Progenitor cell of endocrine pancreas (in vitro differentiated cells): ENCODE results near the gene PNMA6A. TPM values are rescaled to one million over a fixed set of nuclear protein-coding genes. Genes with fewer than 3 reads are reported as not detected.
A peak's percentile ranks its signal among the peaks of the same experiment; 100 is the strongest.
"Not testable (repeated sequence)": the region's sequence is repeated elsewhere in the genome, so short reads cannot be mapped to it uniquely, and the experiment has no call there.

Experiments
- DNase-seq: peaks from one replicate; pipeline ENCODE4 v3.0.0; 2021; ENCODE audit warnings: low spot score; ENCODE audit not compliant: unreplicated experiment
- H3K27ac Mint-ChIP-seq: 2 replicates; pipeline ENCODE4 v1.8.0; 2021; ENCODE audit warnings: mild to moderate bottlenecking, moderate library complexity, mixed read lengths
- H3K27me3 Mint-ChIP-seq: 2 replicates; pipeline ENCODE4 v1.8.0; 2021; ENCODE audit warnings: mixed read lengths
- H3K36me3 Mint-ChIP-seq: 2 replicates; pipeline ENCODE4 v1.8.0; 2022; ENCODE audit warnings: mixed read lengths; ENCODE audit not compliant: insufficient read depth
- H3K4me1 Mint-ChIP-seq: 2 replicates; pipeline ENCODE4 v1.8.0; 2021; ENCODE audit warnings: low read depth, mixed read lengths
- H3K4me3 Mint-ChIP-seq: 2 replicates; pipeline ENCODE4 v1.8.0; 2021; ENCODE audit warnings: low read depth, mild to moderate bottlenecking, moderate library complexity, mixed read lengths
- H3K9me3 Mint-ChIP-seq: 2 replicates; pipeline ENCODE4 v1.8.0; 2021; ENCODE audit warnings: low read depth, mixed read lengths
- total RNA-seq: library from RNA; stranded (reverse); gene quantifications from 2 replicates; pipeline ENCODE4 v1.2.1, GENCODE V29; 2021
- TF ChIP-seq, protein P1 (sequence below): fragments of 200-600 bp; sonication (generic); IDR thresholded peaks from one replicate; pipeline ENCODE4 v1.5.0; 2021; ENCODE audit warnings: antibody characterized with exemption, mild to moderate bottlenecking; ENCODE audit not compliant: unreplicated experiment

Gene PNMA6A
- total RNA-seq, 1 donor from 2014 or later: 6.9 TPM

DNA sequence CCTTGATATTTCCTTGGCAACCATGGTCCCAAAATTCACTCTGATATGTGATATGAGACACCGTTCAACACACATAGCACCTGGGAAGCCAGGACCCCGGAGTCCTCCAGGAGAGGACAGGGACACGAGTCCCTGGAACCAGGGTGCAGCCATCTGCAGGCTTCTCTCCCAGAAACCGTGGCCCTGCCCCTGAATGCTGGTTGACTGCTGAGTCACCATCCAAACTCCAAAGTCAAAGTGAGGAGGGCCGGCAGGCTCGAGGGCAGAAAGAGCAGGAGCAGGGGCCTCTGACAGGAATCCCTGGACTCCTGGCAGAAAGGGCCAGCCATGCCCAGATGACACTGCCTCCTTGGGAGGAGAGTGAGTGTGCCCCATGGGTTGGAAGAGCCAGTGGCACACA is 6.9 kb upstream of the PNMA6A start:
- H3K4me3 Mint-ChIP-seq: no peak overlapping the region
- H3K27ac Mint-ChIP-seq: no peak overlapping the region
- H3K9me3 Mint-ChIP-seq: peaks cover 8% of the 10 kb centered on the region
- no peaks in the 10 kb centered on the region for H3K36me3 Mint-ChIP-seq
- TF ChIP-seq, protein P1, sequence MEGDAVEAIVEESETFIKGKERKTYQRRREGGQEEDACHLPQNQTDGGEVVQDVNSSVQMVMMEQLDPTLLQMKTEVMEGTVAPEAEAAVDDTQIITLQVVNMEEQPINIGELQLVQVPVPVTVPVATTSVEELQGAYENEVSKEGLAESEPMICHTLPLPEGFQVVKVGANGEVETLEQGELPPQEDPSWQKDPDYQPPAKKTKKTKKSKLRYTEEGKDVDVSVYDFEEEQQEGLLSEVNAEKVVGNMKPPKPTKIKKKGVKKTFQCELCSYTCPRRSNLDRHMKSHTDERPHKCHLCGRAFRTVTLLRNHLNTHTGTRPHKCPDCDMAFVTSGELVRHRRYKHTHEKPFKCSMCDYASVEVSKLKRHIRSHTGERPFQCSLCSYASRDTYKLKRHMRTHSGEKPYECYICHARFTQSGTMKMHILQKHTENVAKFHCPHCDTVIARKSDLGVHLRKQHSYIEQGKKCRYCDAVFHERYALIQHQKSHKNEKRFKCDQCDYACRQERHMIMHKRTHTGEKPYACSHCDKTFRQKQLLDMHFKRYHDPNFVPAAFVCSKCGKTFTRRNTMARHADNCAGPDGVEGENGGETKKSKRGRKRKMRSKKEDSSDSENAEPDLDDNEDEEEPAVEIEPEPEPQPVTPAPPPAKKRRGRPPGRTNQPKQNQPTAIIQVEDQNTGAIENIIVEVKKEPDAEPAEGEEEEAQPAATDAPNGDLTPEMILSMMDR: no peak
- no peak for DNase-seq
- peaks cover 6% of the 10 kb centered on the region for H3K4me1 Mint-ChIP-seq
- no peaks in the 10 kb centered on the region for H3K27me3 Mint-ChIP-seq

DNA sequence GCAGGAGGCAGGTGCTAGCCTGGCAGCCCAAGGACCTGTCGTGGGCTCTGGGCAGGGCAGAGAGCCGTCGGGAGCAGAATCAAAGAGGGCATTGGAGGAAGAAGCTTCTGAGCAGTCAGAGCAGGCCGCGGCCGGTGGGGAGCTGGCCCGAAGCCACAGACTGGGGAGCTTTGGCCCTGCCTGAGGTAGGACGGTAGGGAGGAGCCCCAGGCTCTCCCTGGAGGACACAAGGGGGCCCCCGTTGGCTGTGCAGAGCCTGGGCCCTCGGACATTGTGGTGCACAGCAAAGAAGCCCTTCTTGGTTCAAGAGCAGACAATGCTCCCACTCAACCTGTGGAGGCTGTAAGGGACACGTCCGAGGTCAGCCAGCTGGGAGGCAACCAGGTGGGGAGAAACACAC is 5.9 kb upstream of the PNMA6A start:
- not testable (repeated sequence) for H3K4me1 Mint-ChIP-seq, H3K9me3 Mint-ChIP-seq, H3K27me3 Mint-ChIP-seq, H3K36me3 Mint-ChIP-seq, DNase-seq, H3K4me3 Mint-ChIP-seq, H3K27ac Mint-ChIP-seq

DNA sequence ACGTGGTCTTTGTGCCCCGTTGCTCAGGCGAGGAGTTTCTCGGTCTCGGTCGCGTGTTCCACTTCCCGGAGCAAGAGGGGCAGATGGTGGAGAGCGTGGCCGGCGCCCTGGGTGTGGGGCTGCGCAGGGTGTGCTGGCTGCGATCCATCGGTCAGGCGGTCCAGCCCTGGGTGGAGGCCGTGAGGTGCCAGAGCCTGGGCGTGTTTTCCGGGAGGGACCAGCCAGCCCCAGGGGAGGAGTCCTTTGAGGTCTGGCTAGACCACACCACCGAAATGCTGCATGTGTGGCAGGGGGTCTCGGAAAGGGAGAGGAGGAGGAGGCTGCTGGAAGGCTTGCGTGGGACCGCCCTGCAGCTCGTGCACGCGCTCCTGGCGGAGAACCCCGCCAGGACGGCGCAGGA is 1.1 kb downstream of the PNMA6A start:
- H3K36me3 Mint-ChIP-seq, H3K4me1 Mint-ChIP-seq, H3K4me3 Mint-ChIP-seq, H3K27me3 Mint-ChIP-seq, DNase-seq, H3K27ac Mint-ChIP-seq, H3K9me3 Mint-ChIP-seq: not testable (repeated sequence)

DNA sequence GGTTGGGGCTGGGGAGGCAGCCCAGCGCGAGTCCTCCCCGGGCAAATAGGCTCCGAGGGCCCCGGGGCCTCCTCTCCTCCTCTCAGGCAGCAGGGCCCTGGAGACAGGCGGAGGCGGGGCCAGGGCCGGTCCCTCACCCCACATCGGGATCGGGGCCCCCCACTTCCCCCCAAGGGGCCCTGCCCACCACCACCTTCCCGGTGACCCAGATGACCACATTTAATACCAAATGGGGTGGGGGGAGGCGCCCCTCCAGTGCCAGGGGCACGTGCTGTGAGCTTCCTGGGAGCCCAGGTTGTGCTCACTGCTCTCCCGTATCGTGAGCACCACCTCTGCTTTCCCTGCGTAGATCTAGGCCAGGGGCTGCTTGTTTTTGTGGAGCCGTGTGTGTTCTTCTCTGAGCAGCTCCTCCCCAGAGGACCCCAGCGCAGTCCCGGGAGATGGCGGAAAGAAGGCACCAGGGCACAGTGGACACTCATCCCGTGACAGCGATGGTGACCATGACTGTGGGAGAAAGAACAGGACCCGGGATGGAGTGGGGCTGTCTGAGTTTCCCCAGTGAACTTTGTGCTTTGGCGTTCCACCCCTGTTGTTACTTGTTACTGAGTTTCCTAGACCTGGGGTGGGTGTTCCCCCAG is 2.1 kb downstream of the PNMA6A start:
- Mint-ChIP-seq H3K36me3 (no peaks in the 10 kb centered on the region), H3K27ac (no peak overlapping the region), H3K4me3 (no peak overlapping the region), H3K9me3 (no peaks in the 10 kb centered on the region), H3K27me3 (no peaks in the 10 kb centered on the region), H3K4me1 (no peaks in the 10 kb centered on the region)
- DNase-seq: no peak
- TF ChIP-seq, protein P1: no peak

DNA sequence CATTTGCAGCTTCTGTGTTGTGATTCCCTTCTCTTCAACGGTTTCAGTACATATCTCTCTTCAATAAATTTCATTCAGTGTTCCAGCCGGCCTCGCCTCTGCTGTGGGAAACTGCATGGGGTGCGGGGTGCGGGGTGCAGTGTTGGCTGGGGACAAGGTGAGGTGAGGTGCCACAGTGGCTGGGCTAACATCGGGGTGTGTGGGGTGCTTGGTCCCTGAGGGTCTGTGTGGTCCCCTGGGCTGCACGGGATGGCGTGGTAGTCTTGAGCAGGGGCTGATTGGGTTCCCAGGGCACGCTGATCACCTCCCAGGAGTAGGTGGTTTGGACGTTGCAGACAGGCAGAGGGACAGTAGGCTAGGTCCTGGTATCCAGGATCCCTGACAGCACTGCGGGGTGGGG is 2.7 kb downstream of the PNMA6A start:
- TF ChIP-seq, protein P1: no peak
- Mint-ChIP-seq H3K36me3 (no peaks in the 10 kb centered on the region), H3K9me3 (no peaks in the 10 kb centered on the region), H3K4me3 (no peak overlapping the region), H3K27ac (peak overlapping the region; percentile 38), H3K4me1 (no peaks in the 10 kb centered on the region), H3K27me3 (no peaks in the 10 kb centered on the region)
- DNase-seq: no peak

DNA sequence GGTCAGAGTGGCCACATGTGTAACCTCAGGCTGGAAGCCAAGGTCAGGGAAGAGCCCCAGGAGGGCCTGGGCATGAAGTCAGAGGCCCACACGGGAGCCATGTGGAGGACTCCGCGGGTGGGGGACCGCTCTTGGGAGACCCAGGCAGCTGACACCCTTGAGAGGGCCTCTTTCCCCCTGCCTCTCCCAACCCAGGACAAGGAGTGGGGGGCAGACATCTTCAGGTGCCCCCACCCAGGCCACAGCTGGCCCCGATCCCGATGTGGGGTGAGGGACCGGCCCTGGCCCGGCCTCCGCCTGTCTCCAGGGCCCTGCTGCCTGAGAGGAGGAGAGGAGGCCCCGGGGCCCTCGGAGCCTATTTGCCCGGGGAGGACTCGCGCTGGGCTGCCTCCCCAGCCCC is 3.1 kb downstream of the PNMA6A start:
- DNase-seq: no peak
- no peak overlapping the region for H3K4me3 Mint-ChIP-seq
- H3K27me3 Mint-ChIP-seq: no peaks in the 10 kb centered on the region
- no peaks in the 10 kb centered on the region for H3K9me3 Mint-ChIP-seq
- TF ChIP-seq, protein P1: no peak
- no peaks in the 10 kb centered on the region for H3K36me3 Mint-ChIP-seq
- H3K4me1 Mint-ChIP-seq: no peaks in the 10 kb centered on the region
- no peak overlapping the region for H3K27ac Mint-ChIP-seq

DNA sequence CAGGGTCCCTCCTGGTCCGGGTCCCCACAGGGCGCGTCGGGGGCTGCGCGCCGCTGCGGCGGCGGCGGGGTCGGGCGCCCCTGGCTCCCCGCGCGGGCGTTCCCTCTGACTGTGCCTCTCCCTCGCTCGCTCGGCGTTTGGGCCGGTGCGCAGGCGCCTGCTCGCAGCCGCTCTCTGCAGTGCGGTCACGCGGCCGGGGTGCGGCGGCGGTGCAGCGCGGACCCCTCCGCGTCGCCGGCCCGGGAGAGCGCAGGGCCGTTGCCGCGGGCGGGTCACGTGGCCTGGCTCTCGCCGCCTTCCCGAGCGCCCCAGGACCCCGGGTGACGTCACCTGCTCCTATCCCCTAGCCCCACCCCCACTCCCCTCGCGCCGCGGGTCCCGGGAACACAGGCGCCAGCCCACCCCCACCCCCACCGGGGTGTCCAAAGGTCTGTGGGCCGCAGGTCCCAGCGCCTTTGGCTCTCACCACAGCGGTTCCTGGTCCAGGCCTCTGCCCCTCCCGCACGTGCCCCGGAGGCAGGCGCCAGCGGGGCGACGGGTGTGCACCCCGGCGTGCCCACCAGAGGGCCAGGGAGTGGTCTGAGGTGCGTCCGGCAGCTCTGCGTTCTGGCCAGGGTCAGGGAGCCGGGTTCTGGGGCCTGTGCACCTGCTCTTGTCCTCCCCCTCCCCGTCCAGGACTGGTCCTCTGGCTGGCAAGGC is 5.3 kb downstream of the PNMA6A start:
- not testable (repeated sequence) for H3K27me3 Mint-ChIP-seq, H3K9me3 Mint-ChIP-seq, H3K36me3 Mint-ChIP-seq, H3K27ac Mint-ChIP-seq, H3K4me3 Mint-ChIP-seq, DNase-seq, H3K4me1 Mint-ChIP-seq

DNA sequence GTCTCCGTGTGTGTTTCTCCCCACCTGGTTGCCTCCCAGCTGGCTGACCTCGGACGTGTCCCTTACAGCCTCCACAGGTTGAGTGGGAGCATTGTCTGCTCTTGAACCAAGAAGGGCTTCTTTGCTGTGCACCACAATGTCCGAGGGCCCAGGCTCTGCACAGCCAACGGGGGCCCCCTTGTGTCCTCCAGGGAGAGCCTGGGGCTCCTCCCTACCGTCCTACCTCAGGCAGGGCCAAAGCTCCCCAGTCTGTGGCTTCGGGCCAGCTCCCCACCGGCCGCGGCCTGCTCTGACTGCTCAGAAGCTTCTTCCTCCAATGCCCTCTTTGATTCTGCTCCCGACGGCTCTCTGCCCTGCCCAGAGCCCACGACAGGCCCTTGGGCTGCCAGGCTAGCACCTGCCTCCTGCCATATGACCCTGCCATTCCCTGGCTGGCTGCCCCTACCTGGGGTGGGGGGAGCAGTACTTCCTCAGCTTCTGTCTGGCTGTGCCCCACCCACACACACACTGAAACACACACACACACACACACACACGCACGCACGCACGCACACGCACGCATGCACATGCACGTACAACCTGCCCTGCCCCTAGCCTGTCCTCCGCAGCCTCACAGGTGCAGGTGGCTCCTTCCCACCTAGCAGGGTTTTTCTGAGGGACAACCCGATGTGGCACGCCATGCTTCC is 11.1 kb downstream of the PNMA6A start:
- H3K4me1 Mint-ChIP-seq, H3K36me3 Mint-ChIP-seq, H3K27me3 Mint-ChIP-seq, DNase-seq, H3K27ac Mint-ChIP-seq, H3K9me3 Mint-ChIP-seq, H3K4me3 Mint-ChIP-seq: not testable (repeated sequence)
